Measurements from ENCODE around the gene ACOX2. TPM values are rescaled to one million over a fixed set of nuclear protein-coding genes. Genes with fewer than 3 reads are reported as not detected.

The ACOX2 gene
- total and polyA plus RNA-seq, 2 of the 8 experiments (the other 6 are each of a cell fraction or from before 2014, with no cell fraction given) = 3.2 to 9.2 TPM

DNA sequence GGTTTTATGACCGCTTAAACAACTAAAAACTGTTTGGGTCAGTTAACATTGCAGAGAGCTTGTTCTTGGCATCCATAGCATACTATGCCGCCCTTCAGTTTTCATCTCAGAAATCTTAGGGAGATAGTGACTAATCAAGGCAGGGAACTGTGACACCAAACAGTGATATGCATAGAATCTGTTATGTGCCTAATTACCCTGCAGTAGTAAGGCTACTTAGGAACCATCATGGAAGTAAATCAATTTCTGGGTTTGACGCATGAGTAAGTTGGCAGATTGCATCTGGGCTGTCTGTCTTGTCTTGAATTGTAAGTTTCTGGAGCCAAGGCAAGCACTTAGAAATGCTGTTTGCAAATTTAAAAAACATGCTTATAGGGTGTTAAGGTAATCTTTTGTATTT, 22.6 kb downstream of the ACOX2 start (continued):
- TF ChIP-seq RNF2 (IDR thresholded peaks at IDR 0.05; ENCODE audit: borderline replicate concordance, low read depth, low read length, missing control alignments, poor library complexity, severe bottlenecking) (no peak), NANOG (IDR thresholded peaks at IDR 0.05; ENCODE audit: insufficient read depth, low read depth, low read length, poor library complexity, severe bottlenecking) (no peak), JUND (IDR thresholded peaks at IDR 0.05; ENCODE audit: low read length) (no peak), ZNF274 (IDR thresholded peaks at IDR 0.05; ENCODE audit: borderline replicate concordance, extremely low read depth, low read length) (no peak), KDM4A (IDR thresholded peaks at IDR 0.05; ENCODE audit: low read depth, low read length, severe bottlenecking) (no peak), ATF2 (IDR thresholded peaks at IDR 0.05; ENCODE audit: low read length) (no peak), CBX5 (IDR thresholded peaks at IDR 0.05; ENCODE audit: low read depth, low read length) (no peak), SUZ12 (IDR thresholded peaks at IDR 0.05; ENCODE audit: low read length) (no peak)

All from H1 (cell line).